Sigmoid colon (tissue), 7 donors: Measurements from ENCODE around the gene FAM53C. TPM values are rescaled to one million over a fixed set of nuclear protein-coding genes. Genes with fewer than 3 reads are reported as not detected.

Experiments
- DNase-seq: peaks from one replicate; pipeline ENCODE4 v3.0.0-alpha.2; 2019
- H3K27ac ChIP-seq, 4 donors: fragments of 200-600 bp; sonication (generic); one replicate each; pipeline ENCODE4 v1.5.1; 2016 to 2019; ENCODE audit warnings: mild to moderate bottlenecking in 1 of 4
- H3K27me3 ChIP-seq, 3 donors: fragments of 200-600 bp; sonication (generic); one replicate each; pipeline ENCODE4 v1.5.1; 2019; ENCODE audit warnings: mild to moderate bottlenecking in 1 of 3
- H3K36me3 ChIP-seq, 4 donors: fragments of 200-600 bp; sonication (generic); one replicate each; pipeline ENCODE4 v1.5.1; 2016 to 2019
- H3K4me1 ChIP-seq, 4 donors: fragments of 200-600 bp; sonication (generic); one replicate each; pipeline ENCODE4 v1.5.1; 2017 to 2019
- H3K4me3 ChIP-seq, 4 donors: fragments of 200-600 bp; sonication (generic); one replicate each; pipeline ENCODE4 v1.5.1; 2017 to 2019; ENCODE audit warnings: mild to moderate bottlenecking in 2 of 4, moderate library complexity in 1 of 4
- H3K9me3 ChIP-seq, 4 donors: fragments of 200-600 bp in 3 of 4; sonication (generic) in 3 of 4; one replicate each; pipeline versions ENCODE4 v1.5.1 to v1.6.1; 2013 to 2019
- EP300 ChIP-seq, 4 donors: sonication (generic); formaldehyde crosslinking; IDR thresholded peaks; one replicate each; pipeline ENCODE4 v1.6.1; 2017; ENCODE audit warnings: antibody characterized with exemption in 4 of 4
- POLR2A ChIP-seq, 2 donors: fragments of 450-650 bp; IDR thresholded peaks; one replicate each; pipeline ENCODE4 v1.6.1; 2016; ENCODE audit warnings: antibody characterized with exemption in 2 of 2, mild to moderate bottlenecking in 2 of 2, moderate library complexity in 2 of 2
- POLR2AphosphoS5 ChIP-seq, 4 donors: sonication (generic); formaldehyde crosslinking; IDR thresholded peaks; one replicate each; pipeline ENCODE4 v1.6.1; 2017; ENCODE audit warnings: antibody characterized with exemption in 4 of 4
- WGBS, 2 donors: extraction: QIAGEN DNeasy Blood & Tissue Kit; methylation state at CpG; one replicate each; pipeline ENCODE4 v1.1.7; 2013; 5-methylcytosine and 5-hydroxymethylcytosine counted together
- intact Hi-C: fragments of 100-400 bp; cut with DNase I; formaldehyde crosslinking; loops from one replicate; pipeline ENCODE4 v1.15.1; 2023
- polyA plus RNA-seq, 3 donors: library from polyadenylated mRNA; stranded (reverse); fragments of 200-250 nt; gene quantifications; one replicate each; pipeline ENCODE4 v1.2.3, GENCODE V29; 2013
- total RNA-seq, 4 donors: library from RNA; depleted of rRNA; stranded (reverse); fragments of >200 nt; gene quantifications; one replicate each; pipeline ENCODE4 v1.1.0, GENCODE V29; 2016
- TF ChIP-seq, protein P1 (sequence below), 4 experiments: fragments of 450-650 bp in 3 of 4; fragments of 200-600 bp in 1 of 4; IDR thresholded peaks; one replicate each; pipeline ENCODE4 v1.5.1; 2016 to 2019; ENCODE audit warnings: antibody characterized with exemption in 4 of 4, mild to moderate bottlenecking in 3 of 4, moderate library complexity in 2 of 4
- donor health status: healthy with polysubstance abuse.
- donor health status: Bipolar disorder and iron deficiency.
- donor health status: healthy.

Gene FAM53C
- total and polyA plus RNA-seq, 7 donors, result 6.0 to 28.5 (median 26.8) TPM

- intact Hi-C loops, result no loop called here
- no peaks in the 10 kb centered on the region for H3K27me3 ChIP-seq
- H3K36me3 ChIP-seq, result no peaks in the 10 kb centered on the region
- WGBS, 2 donors, result 26 to 28% methylated on average over 6 of the region's 6 CpGs
- DNase-seq, result no peak
- TF ChIP-seq EP300 (IDR thresholded peaks at IDR 0.05) (no peak), POLR2AphosphoS5 (IDR thresholded peaks at IDR 0.05) (no peak)
- TF ChIP-seq, protein P1, sequence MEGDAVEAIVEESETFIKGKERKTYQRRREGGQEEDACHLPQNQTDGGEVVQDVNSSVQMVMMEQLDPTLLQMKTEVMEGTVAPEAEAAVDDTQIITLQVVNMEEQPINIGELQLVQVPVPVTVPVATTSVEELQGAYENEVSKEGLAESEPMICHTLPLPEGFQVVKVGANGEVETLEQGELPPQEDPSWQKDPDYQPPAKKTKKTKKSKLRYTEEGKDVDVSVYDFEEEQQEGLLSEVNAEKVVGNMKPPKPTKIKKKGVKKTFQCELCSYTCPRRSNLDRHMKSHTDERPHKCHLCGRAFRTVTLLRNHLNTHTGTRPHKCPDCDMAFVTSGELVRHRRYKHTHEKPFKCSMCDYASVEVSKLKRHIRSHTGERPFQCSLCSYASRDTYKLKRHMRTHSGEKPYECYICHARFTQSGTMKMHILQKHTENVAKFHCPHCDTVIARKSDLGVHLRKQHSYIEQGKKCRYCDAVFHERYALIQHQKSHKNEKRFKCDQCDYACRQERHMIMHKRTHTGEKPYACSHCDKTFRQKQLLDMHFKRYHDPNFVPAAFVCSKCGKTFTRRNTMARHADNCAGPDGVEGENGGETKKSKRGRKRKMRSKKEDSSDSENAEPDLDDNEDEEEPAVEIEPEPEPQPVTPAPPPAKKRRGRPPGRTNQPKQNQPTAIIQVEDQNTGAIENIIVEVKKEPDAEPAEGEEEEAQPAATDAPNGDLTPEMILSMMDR (IDR thresholded peaks at IDR 0.05), result no peak
- peak overlapping the region in 3 of 4 donors; percentile 95 to 98 (median 96) for H3K27ac ChIP-seq
- no peaks in the 10 kb centered on the region for H3K9me3 ChIP-seq
- peak overlapping the region in 2 of 4 donors; percentile 85 to 91 for H3K4me3 ChIP-seq
- peaks cover 0 to 40% (median 34%) of the 10 kb centered on the region in 4 donors for H3K4me1 ChIP-seq
Measured at GRCh38 chr5:138354926-138355378, 16.9 kb downstream of the FAM53C start.

DNA sequence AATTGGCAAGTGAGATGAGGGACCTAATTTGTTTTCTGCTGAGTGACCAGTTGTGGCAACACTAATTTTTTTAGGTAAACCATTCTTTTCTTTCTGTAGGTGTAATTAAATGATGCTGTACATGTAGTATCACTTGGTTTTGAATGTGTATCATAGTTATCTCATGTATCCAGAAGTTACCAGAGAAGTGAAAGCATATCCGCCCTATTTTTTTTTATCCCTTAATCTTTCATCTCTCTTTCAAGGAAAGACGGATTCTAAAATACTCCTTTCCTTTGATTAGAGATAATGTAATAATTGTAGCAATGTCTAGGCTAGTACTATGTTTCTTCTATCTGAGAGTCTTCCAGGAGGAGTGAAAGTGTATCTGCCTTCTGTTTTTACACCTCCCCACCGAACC is 21.6 kb downstream of the FAM53C start:
- TF ChIP-seq EP300 (IDR thresholded peaks at IDR 0.05), result no peak
- TF ChIP-seq POLR2AphosphoS5 (IDR thresholded peaks at IDR 0.05), result no peak
- TF ChIP-seq POLR2A (IDR thresholded peaks at IDR 0.05), result no peak
- TF ChIP-seq, protein P1 (IDR thresholded peaks at IDR 0.05), result no peak
- DNase-seq, result no peak
- H3K27me3 ChIP-seq, result no peaks in the 10 kb centered on the region
- peaks cover 0 to 42% (median 34%) of the 10 kb centered on the region in 4 donors for H3K4me1 ChIP-seq
- no peaks in the 10 kb centered on the region for H3K36me3 ChIP-seq
- H3K4me3 ChIP-seq, result no peak overlapping the region
- no peaks in the 10 kb centered on the region for H3K9me3 ChIP-seq
- 77 to 80% methylated on average over 3 of the region's 3 CpGs for WGBS, 2 donors
- H3K27ac ChIP-seq, result no peak overlapping the region
- intact Hi-C loops, result no loop called here

DNA sequence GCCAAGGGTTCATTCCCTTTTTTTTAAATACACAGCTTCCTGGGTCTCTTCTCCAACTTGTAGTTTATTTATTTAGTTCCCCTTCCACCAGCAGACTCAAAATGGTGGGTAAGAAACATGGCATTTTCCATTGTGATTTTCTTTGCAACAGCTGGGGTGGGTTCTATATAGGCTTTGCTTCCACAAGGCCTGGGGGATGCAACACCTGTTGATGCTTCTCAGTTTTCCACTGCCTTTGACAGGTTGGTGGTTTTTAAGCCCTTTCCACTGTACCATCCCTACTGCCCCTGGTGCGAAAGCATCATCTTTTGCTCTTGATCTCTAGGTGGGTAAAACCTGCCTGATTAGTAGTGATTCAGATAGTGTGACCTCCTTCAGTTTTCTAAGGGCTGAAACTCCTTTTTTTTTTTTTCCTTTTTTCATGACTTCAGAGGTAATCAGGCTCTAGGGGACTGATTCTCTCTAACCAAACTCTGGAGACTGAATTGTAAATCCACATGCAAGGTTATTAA is 22.9 kb downstream of the FAM53C start:
- Histone ChIP-seq H3K9me3 (no peaks in the 10 kb centered on the region), H3K27me3 (no peaks in the 10 kb centered on the region), H3K4me1 (peaks cover 0 to 28% (median 20%) of the 10 kb centered on the region in 4 donors), H3K36me3 (no peaks in the 10 kb centered on the region), H3K27ac (no peak overlapping the region), H3K4me3 (no peak overlapping the region)
- WGBS, 2 donors, result 94 to 95% methylated on average over 1 of the region's 1 CpG
- TF ChIP-seq POLR2A (IDR thresholded peaks at IDR 0.05), result no peak
- intact Hi-C loops, result no loop called here
- DNase-seq, result no peak

DNA sequence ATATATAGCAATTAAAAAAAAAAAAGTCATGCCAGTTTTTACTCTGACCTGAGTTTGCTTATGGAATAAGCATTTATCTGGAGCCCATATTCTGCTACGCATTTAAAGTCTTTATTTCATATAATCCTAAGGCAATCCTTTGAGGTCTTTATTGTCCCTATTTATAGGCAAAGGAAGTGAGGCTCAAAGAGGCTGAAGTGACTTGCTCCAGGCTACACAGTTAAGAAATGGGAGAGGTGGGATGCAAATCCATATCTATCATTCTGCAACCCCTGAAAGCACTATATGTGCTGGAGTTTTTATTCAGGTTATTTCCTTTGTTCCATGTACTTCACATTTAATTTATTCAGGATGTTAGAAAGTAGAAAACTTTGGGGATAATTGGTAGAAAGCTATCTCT is 26.5 kb downstream of the FAM53C start:
- Histone ChIP-seq H3K4me3 (no peak overlapping the region), H3K36me3 (no peaks in the 10 kb centered on the region), H3K27me3 (no peaks in the 10 kb centered on the region), H3K4me1 (peaks cover 0 to 45% (median 38%) of the 10 kb centered on the region in 4 donors), H3K27ac (no peak overlapping the region), H3K9me3 (no peaks in the 10 kb centered on the region)
- intact Hi-C loops, result no loop called here
- TF ChIP-seq POLR2AphosphoS5 (IDR thresholded peaks at IDR 0.05), result no peak
- no peak for TF ChIP-seq EP300 (IDR thresholded peaks at IDR 0.05)
- no peak for TF ChIP-seq POLR2A (IDR thresholded peaks at IDR 0.05)
- TF ChIP-seq, protein P1 (IDR thresholded peaks at IDR 0.05), result no peak
- DNase-seq, result no peak
- WGBS, 2 donors, result 93 to 94% methylated on average over 1 of the region's 1 CpG

GRCh38 chr5:138366632-138367382 is 28.7 kb downstream of the FAM53C start:
- TF ChIP-seq EP300 (IDR thresholded peaks at IDR 0.05) (no peak), POLR2AphosphoS5 (IDR thresholded peaks at IDR 0.05) (no peak), POLR2A (IDR thresholded peaks at IDR 0.05) (no peak)
- TF ChIP-seq, protein P1 (IDR thresholded peaks at IDR 0.05), result no peak
- no peaks in the 10 kb centered on the region for H3K27me3 ChIP-seq
- peak overlapping the region in 2 of 4 donors; percentile 8 to 20 for H3K27ac ChIP-seq
- no peaks in the 10 kb centered on the region for H3K36me3 ChIP-seq
- H3K4me3 ChIP-seq, result no peak overlapping the region
- peaks cover 0 to 53% (median 38%) of the 10 kb centered on the region in 4 donors for H3K4me1 ChIP-seq
- H3K9me3 ChIP-seq, result no peaks in the 10 kb centered on the region
- 53 to 69% methylated on average over 4 of the region's 4 CpGs for WGBS, 2 donors
- DNase-seq, result no peak
- intact Hi-C loops, result no loop called here
